Loucy (cell line): Measurements from ENCODE around the gene LRSAM1.

Experiments
- H2AFZ ChIP-seq: fragments of 200-600 bp; sonication (generic); 2 replicates; pipeline ENCODE4 v1.6.0; 2016; ENCODE audit warnings: antibody characterized with exemption, mild to moderate bottlenecking, low read length, moderate library complexity
- H3F3A ChIP-seq: fragments of 200-600 bp; 2 replicates; pipeline ENCODE4 v1.6.0; 2016; ENCODE audit warnings: antibody characterized with exemption, low read depth, mild to moderate bottlenecking
- H3K27me3 ChIP-seq: fragments of 200-600 bp; sonication (generic); 2 replicates; pipeline ENCODE4 v1.6.1; 2014; ENCODE audit warnings: low read length, mild to moderate bottlenecking; ENCODE audit not compliant: insufficient read depth, poor library complexity, severe bottlenecking
- H3K36me3 ChIP-seq: fragments of 200-600 bp; sonication (generic); 2 replicates; pipeline ENCODE4 v1.6.1; 2016; ENCODE audit warnings: low read length; ENCODE audit not compliant: insufficient read depth
- H3K4me1 ChIP-seq: fragments of 200-600 bp; sonication (generic); 2 replicates; pipeline ENCODE4 v1.5.1; 2014; ENCODE audit warnings: low read length, mild to moderate bottlenecking; ENCODE audit not compliant: insufficient read depth, poor library complexity, severe bottlenecking
- H3K4me2 ChIP-seq: fragments of 200-600 bp; sonication (generic); 2 replicates; pipeline ENCODE4 v1.6.0; 2014; ENCODE audit warnings: antibody characterized with exemption, low read length, low read depth, mild to moderate bottlenecking; ENCODE audit not compliant: poor library complexity, severe bottlenecking
- H3K4me3 ChIP-seq: fragments of 200-600 bp; sonication (generic); 2 replicates; pipeline ENCODE4 v1.5.1; 2014; ENCODE audit warnings: low read length, mild to moderate bottlenecking, mixed read lengths; ENCODE audit not compliant: poor library complexity, severe bottlenecking
- H3K79me2 ChIP-seq: fragments of 200-600 bp; sonication (generic); 2 replicates; pipeline ENCODE4 v1.6.1; 2014; ENCODE audit warnings: low read length; ENCODE audit not compliant: insufficient read depth
- H3K9ac ChIP-seq: fragments of 200-600 bp; sonication (generic); 2 replicates; pipeline ENCODE4 v1.6.0; 2014; ENCODE audit warnings: mild to moderate bottlenecking, low read depth, low read length, moderate library complexity; ENCODE audit not compliant: poor library complexity, severe bottlenecking
- H3K9me2 ChIP-seq: fragments of 200-600 bp; sonication (generic); replicated peaks from 2 replicates; pipeline ENCODE4 v1.6.1; 2016; ENCODE audit warnings: low read depth, low read length, mixed read lengths
- H3K9me3 ChIP-seq: fragments of 200-600 bp; sonication (generic); 2 replicates; pipeline ENCODE4 v1.6.1; 2014; ENCODE audit warnings: mild to moderate bottlenecking, antibody characterized with exemption, low read length, low read depth; ENCODE audit not compliant: insufficient read depth
- H4K20me1 ChIP-seq: fragments of 200-600 bp; sonication (generic); 2 replicates; pipeline ENCODE4 v1.6.0; 2014; ENCODE audit warnings: antibody characterized with exemption, low read length, mild to moderate bottlenecking; ENCODE audit not compliant: insufficient read depth, poor library complexity, severe bottlenecking
- CTCF ChIP-seq: fragments of 200-600 bp; sonication (generic); conservative IDR thresholded peaks from 2 replicates; pipeline ENCODE4 v1.5.1; 2014; ENCODE audit warnings: mild to moderate bottlenecking, antibody characterized with exemption, low read length
- EZH2phosphoT487 ChIP-seq: fragments of 200-600 bp; IDR thresholded peaks from 2 replicates; pipeline ENCODE4 v1.6.1; 2018; ENCODE audit warnings: antibody characterized with exemption, mild to moderate bottlenecking, moderate library complexity, borderline replicate concordance

LRSAM1 gene

DNA sequence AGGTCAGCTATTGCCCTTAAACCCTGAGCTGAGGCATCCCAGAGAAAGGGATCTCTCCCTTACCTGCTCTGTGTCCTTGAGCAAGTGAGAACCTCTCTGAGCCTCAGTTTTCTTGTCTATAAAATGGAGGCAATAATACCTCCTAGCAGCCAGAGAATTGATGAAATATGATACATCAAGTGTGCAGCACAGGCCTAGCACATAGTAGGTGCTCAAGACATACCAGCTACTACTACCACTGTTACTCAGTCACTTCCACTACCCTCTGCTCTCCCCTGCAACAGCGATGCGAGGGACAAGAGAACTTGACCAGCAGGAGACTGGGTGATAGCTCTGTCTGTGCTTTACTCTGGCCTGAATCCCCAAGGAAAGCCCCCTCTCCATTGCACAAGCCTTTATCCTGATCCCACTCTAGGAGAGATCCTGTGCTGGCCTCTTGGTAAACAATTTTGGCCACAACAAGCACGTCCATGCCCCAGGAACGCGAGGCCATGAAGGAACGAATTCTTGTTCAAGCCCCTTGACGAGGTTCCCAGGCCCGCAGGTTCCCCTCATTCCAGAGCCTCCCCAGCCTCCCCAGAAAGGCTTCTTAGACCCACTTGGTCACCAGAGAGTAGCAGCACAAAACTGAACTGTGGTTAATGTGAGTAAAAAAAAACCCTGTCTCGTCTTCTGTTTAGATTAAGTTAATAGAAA is 39.4 kb downstream of the LRSAM1 start:
- H3K9me3 ChIP-seq: no peaks in the 10 kb centered on the region
- no peak overlapping the region for H3K9ac ChIP-seq
- no peaks in the 10 kb centered on the region for H3K79me2 ChIP-seq
- H3K9me2 ChIP-seq: no peaks in the 10 kb centered on the region
- H3K27me3 ChIP-seq: no peaks in the 10 kb centered on the region
- peaks cover 6% of the 10 kb centered on the region for H3K4me1 ChIP-seq
- H3K4me2 ChIP-seq: no peak overlapping the region
- no peaks in the 10 kb centered on the region for H4K20me1 ChIP-seq
- TF ChIP-seq CTCF (no peak), EZH2phosphoT487 (no peak)
- H3K36me3 ChIP-seq: no peaks in the 10 kb centered on the region
- no peaks in the 10 kb centered on the region for H3F3A ChIP-seq
- H2AFZ ChIP-seq: no peak overlapping the region
- no peak overlapping the region for H3K4me3 ChIP-seq

- no peak overlapping the region for H3K4me2 ChIP-seq
- no peaks in the 10 kb centered on the region for H3K9me3 ChIP-seq
- peaks cover 13% of the 10 kb centered on the region for H3K4me1 ChIP-seq
- H3K4me3 ChIP-seq: no peak overlapping the region
- no peaks in the 10 kb centered on the region for H3K79me2 ChIP-seq
- H3K9me2 ChIP-seq: no peaks in the 10 kb centered on the region
- no peaks in the 10 kb centered on the region for H3F3A ChIP-seq
- no peaks in the 10 kb centered on the region for H3K27me3 ChIP-seq
- TF ChIP-seq EZH2phosphoT487 (no peak), CTCF (no peak)
- peaks cover 1% of the 10 kb centered on the region; the same call in 1 of the 2 replicates for H3K36me3 ChIP-seq
- H2AFZ ChIP-seq: no peak overlapping the region
- no peaks in the 10 kb centered on the region for H4K20me1 ChIP-seq
- H3K9ac ChIP-seq: no peak overlapping the region
Measured at GRCh38 chr9:127491516-127491915, 40.2 kb downstream of the LRSAM1 start.

DNA sequence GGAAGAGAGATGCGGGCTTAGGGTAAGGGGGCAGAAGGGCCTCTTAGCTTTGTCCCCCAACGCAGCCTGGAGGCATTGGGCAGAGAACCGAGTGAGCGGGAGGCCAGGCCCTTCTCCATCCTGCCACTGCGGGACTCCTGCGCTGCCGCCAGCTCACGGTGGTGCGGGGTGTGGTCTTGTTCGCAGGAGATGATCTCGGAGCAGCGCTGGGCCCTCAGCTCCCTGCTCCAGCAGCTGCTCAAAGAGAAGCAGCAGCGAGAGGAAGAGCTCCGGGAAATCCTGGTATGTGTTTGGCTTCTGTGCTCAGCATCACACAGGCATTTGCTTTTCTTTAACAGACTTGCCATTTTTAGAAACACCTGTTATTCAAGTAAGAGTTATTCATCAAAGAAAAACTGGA is 41.3 kb downstream of the LRSAM1 start:
- no peaks in the 10 kb centered on the region for H3K79me2 ChIP-seq
- no peaks in the 10 kb centered on the region for H3F3A ChIP-seq
- H4K20me1 ChIP-seq: no peaks in the 10 kb centered on the region

More for the DNA sequence above, 41.3 kb downstream of the LRSAM1 start:
- Histone ChIP-seq H3K9me2 (no peaks in the 10 kb centered on the region), H3K4me2 (no peak overlapping the region), H3K9ac (no peak overlapping the region), H3K4me3 (no peak overlapping the region), H3K36me3 (peaks cover 12% of the 10 kb centered on the region; the same call in 1 of the 2 replicates), H3K27me3 (no peaks in the 10 kb centered on the region), H3K9me3 (no peaks in the 10 kb centered on the region), H3K4me1 (peaks cover 13% of the 10 kb centered on the region), H2AFZ (no peak overlapping the region)
- TF ChIP-seq CTCF (no peak), EZH2phosphoT487 (no peak)
